ENCODE data around the gene FAXDC2. TPM values are rescaled to one million over a fixed set of nuclear protein-coding genes. Genes with fewer than 3 reads are reported as not detected.
"Not testable (repeated sequence)": the region's sequence is repeated elsewhere in the genome, so short reads cannot be mapped to it uniquely, and the experiment has no call there.

Gene FAXDC2
- total RNA-seq, 4 donors from 2014 or later, result 1.6 to 30.1 (median 7.3) TPM

GRCh38 chr5:154823605-154824004, 26.8 kb downstream of the FAXDC2 start:
- Histone ChIP-seq H3K9me3 (no peaks in the 10 kb centered on the region), H3K27ac (peak overlapping the region in 1 of 4 donors; percentile 7), H3K4me3 (no peak overlapping the region), H3K36me3 (peaks cover 0 to 82% (median 16%) of the 10 kb centered on the region in 3 donors), H3K27me3 (no peaks in the 10 kb centered on the region), H3K4me1 (peaks cover 2 to 28% (median 12%) of the 10 kb centered on the region in 3 donors)
- intact Hi-C loops (cut with DNase I), result no loop called here
- TF ChIP-seq POLR2A (IDR thresholded peaks at IDR 0.05), result no peak
- TF ChIP-seq, protein P1, sequence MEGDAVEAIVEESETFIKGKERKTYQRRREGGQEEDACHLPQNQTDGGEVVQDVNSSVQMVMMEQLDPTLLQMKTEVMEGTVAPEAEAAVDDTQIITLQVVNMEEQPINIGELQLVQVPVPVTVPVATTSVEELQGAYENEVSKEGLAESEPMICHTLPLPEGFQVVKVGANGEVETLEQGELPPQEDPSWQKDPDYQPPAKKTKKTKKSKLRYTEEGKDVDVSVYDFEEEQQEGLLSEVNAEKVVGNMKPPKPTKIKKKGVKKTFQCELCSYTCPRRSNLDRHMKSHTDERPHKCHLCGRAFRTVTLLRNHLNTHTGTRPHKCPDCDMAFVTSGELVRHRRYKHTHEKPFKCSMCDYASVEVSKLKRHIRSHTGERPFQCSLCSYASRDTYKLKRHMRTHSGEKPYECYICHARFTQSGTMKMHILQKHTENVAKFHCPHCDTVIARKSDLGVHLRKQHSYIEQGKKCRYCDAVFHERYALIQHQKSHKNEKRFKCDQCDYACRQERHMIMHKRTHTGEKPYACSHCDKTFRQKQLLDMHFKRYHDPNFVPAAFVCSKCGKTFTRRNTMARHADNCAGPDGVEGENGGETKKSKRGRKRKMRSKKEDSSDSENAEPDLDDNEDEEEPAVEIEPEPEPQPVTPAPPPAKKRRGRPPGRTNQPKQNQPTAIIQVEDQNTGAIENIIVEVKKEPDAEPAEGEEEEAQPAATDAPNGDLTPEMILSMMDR (IDR thresholded peaks at IDR 0.05), result no peak
- 58 to 89% methylated on average over 4 of the region's 4 CpGs for WGBS, 2 donors
- no peak for DNase-seq

- 87% methylated on average over 2 to 4 of the region's 5 CpGs for WGBS, 2 donors
- Histone ChIP-seq H3K4me1 (peaks cover 0 to 21% (median 9%) of the 10 kb centered on the region in 3 donors), H3K36me3 (peaks cover 0 to 89% (median 16%) of the 10 kb centered on the region in 3 donors)
- H3K27ac ChIP-seq; H3K9me3 ChIP-seq; H3K4me3 ChIP-seq; H3K27me3 ChIP-seq; intact Hi-C loops (cut with DNase I); DNase-seq: not testable (repeated sequence)
Measured at GRCh38 chr5:154822896-154823295, 27.5 kb downstream of the FAXDC2 start.

DNA sequence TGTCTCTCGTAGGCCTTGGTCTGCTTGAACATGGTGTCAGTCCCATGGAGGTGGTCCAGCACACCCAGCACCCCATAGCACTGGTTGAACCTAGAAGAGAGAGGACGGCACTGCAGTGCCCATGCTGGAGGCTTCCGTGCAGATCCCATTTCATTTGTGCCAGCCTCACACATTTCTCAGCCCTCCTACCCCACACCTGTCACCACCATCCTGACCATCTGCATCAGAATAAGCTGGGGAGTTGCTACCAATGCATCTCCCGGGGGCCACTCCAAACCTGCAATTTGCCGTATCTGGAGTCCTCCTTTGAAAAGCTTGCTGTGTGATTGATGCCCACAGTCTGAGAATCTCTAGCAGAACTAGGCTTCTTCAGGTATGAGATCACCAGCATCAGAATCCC, 30.0 kb downstream of the FAXDC2 start:
- DNase-seq, result no peak
- Histone ChIP-seq H3K36me3 (peaks cover 0 to 93% (median 22%) of the 10 kb centered on the region in 3 donors), H3K4me3 (no peak overlapping the region), H3K4me1 (peaks cover 0 to 16% (median 7%) of the 10 kb centered on the region in 3 donors), H3K27ac (no peak overlapping the region), H3K9me3 (no peaks in the 10 kb centered on the region), H3K27me3 (no peaks in the 10 kb centered on the region)
- TF ChIP-seq, protein P1 (IDR thresholded peaks at IDR 0.05), result no peak
- TF ChIP-seq POLR2A (IDR thresholded peaks at IDR 0.05), result no peak
- intact Hi-C loops (cut with DNase I), result no loop called here
- 91 to 100% methylated on average over 4 to 5 of the region's 5 CpGs for WGBS, 2 donors

GRCh38 chr5:154819546-154819945, 30.9 kb downstream of the FAXDC2 start:
- Histone ChIP-seq H3K9me3 (no peaks in the 10 kb centered on the region), H3K36me3 (peaks cover 5 to 100% (median 28%) of the 10 kb centered on the region in 3 donors), H3K4me1 (peaks cover 0 to 16% (median 7%) of the 10 kb centered on the region in 3 donors), H3K4me3 (no peak overlapping the region), H3K27ac (no peak overlapping the region), H3K27me3 (no peaks in the 10 kb centered on the region)
- DNase-seq, result no peak
- intact Hi-C loops (cut with DNase I), result loop anchor here (10.0 kb wide), 1 partner anchor 65 kb away; the partner anchor contains the start of gene LARP1
- 74 to 75% methylated on average over 6 of the region's 7 CpGs for WGBS, 2 donors
- TF ChIP-seq, protein P1 (IDR thresholded peaks at IDR 0.05), result no peak
- no peak for TF ChIP-seq POLR2A (IDR thresholded peaks at IDR 0.05)

DNA sequence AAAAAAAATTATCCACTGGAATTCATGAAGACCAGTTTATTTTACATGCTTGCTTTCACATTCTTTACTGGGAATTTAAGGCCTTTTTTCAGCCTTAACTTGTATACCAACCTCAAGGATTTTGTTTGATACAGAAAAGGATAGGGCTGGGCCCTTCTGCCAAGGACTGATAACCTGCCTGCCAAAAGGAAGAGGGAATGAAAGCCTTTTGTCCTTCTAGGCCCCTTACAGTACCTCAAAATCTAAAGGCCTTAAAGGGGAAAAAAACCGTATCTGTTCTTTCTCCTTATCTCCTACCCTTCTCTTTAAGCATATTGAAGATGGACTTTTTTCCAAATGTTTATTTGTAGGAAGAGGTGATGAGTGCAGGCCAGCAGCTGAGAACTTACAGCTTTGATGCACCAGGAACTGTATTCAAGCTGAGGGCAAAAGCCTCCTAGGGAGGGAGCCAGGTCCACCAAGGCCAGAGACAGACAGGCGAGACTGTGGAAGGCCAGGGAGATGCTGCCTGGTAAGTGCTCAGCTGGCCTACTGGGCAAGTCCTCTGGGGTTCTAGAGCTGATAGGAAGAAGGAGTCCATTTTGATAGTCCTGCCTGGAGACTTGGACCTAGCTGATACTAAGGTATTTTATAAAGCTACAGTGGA, 31.8 kb downstream of the FAXDC2 start:
- Histone ChIP-seq H3K27ac (peak overlapping the region in 1 of 4 donors; percentile 5), H3K4me1 (peaks cover 0 to 9% (median 3%) of the 10 kb centered on the region in 3 donors), H3K27me3 (no peaks in the 10 kb centered on the region), H3K4me3 (no peak overlapping the region), H3K9me3 (no peaks in the 10 kb centered on the region), H3K36me3 (peaks cover 13 to 100% (median 32%) of the 10 kb centered on the region in 3 donors)
- 74 to 88% methylated on average over 2 of the region's 2 CpGs for WGBS, 2 donors
- intact Hi-C loops (cut with DNase I), result loop anchor here (10.0 kb wide), 1 partner anchor 64 kb away; the partner anchor contains the start of gene LARP1
- DNase-seq, result no peak
- TF ChIP-seq, protein P1 (IDR thresholded peaks at IDR 0.05), result no peak
- no peak for TF ChIP-seq POLR2A (IDR thresholded peaks at IDR 0.05)
